B cell (primary cell): ENCODE measurements around the gene MYOC. TPM values are rescaled to one million over a fixed set of nuclear protein-coding genes. Genes with fewer than 3 reads are reported as not detected.

Source experiments
- ATAC-seq: fragments of 200-7000 bp; cut with Tn5 transposase; one replicate; pipeline ENCODE4 v1.10.0; 2021; ENCODE audit warnings: low read depth, mild to moderate bottlenecking, moderate number of reproducible peaks, moderate library complexity
- CTCF ChIA-PET: fragments of 350-600 bp; sonication (Branson Sonifier 250); formaldehyde crosslinking; loops from one replicate; lab custom pipeline; 2021; ENCODE audit warnings: antibody characterized with exemption, inconsistent platforms; lab: Charles Lee
- POLR2A ChIA-PET: fragments of 350-600 bp; sonication (Branson Sonifier 250); formaldehyde crosslinking; loops from one replicate; lab custom pipeline; 2021; ENCODE audit warnings: antibody characterized with exemption; lab: Charles Lee
- DNase-seq: peaks from one replicate; pipeline ENCODE4 v3.0.0; 2013
- H2AFZ ChIP-seq: 2 replicates; pipeline ENCODE4 v1.6.1; 2012; ENCODE audit warnings: mild to moderate bottlenecking, low read depth, low read length; ENCODE audit not compliant: insufficient read depth, poor library complexity, severe bottlenecking
- H3K27ac ChIP-seq, 2 donors: 1 replicate in 1 of 2; 2 replicates in 1 of 2; pipeline ENCODE4 v1.5.1; 2012 to 2013; ENCODE audit warnings: low read length in 2 of 2, mild to moderate bottlenecking in 2 of 2, moderate library complexity in 1 of 2
- H3K27me3 ChIP-seq, 4 experiments: fragments of 200-600 bp in 1 of 4; sonication (generic) in 1 of 4; replicated peaks in 1 of 4; 1 replicate in 2 of 4; 2 replicates in 2 of 4; pipeline versions ENCODE4 v1.6.1 to v1.7.0; 2013 to 2016; ENCODE audit warnings: low read length in 3 of 4, mild to moderate bottlenecking in 2 of 4, mixed read lengths in 1 of 4, moderate library complexity in 1 of 4; ENCODE audit not compliant: insufficient read depth in 4 of 4, control insufficient read depth in 3 of 4; ENCODE audit errors: control extremely low read depth in 1 of 4
- H3K36me3 ChIP-seq, 2 experiments: replicated peaks in 1 of 2; 1 replicate in 1 of 2; 2 replicates in 1 of 2; pipeline versions ENCODE4 v1.6.1 to v1.7.1; 2013; ENCODE audit warnings: low read length in 1 of 2; ENCODE audit not compliant: insufficient read depth in 2 of 2, control insufficient read depth in 1 of 2; ENCODE audit errors: control extremely low read depth in 1 of 2, extremely low read depth in 1 of 2
- H3K4me1 ChIP-seq, 2 donors: fragments of 200-600 bp in 1 of 2; sonication (generic) in 1 of 2; 1 replicate in 1 of 2; 2 replicates in 1 of 2; pipeline versions ENCODE4 v1.5.1 to v1.6.1; 2013 to 2017; ENCODE audit warnings: low read length in 2 of 2; ENCODE audit not compliant: control insufficient read depth in 2 of 2, insufficient read depth in 2 of 2
- H3K4me2 ChIP-seq: replicated peaks from 2 replicates; pipeline ENCODE3; 2012; ENCODE audit warnings: mild to moderate bottlenecking, low read depth, low read length; ENCODE audit not compliant: poor library complexity, severe bottlenecking
- H3K4me3 ChIP-seq, 5 experiments: fragments of 200-600 bp in 1 of 5; sonication (generic) in 1 of 5; 1 replicate in 3 of 5; 2 replicates in 2 of 5; pipeline versions ENCODE4 v1.5.1 to v1.7.0; 2011 to 2016; ENCODE audit warnings: low read length in 4 of 5, mild to moderate bottlenecking in 4 of 5, low read depth in 2 of 5, control low read depth in 1 of 5, moderate library complexity in 1 of 5; ENCODE audit not compliant: insufficient read depth in 1 of 5; ENCODE audit errors: control extremely low read depth in 1 of 5, extremely low read depth in 1 of 5
- H3K79me2 ChIP-seq: fragments of 200-600 bp; sonication (generic); one replicate; pipeline ENCODE4 v1.6.0; 2016; ENCODE audit warnings: low read length; ENCODE audit not compliant: control insufficient read depth, insufficient read depth
- H3K9ac ChIP-seq: fragments of 200-600 bp; sonication (generic); 2 replicates; pipeline ENCODE4 v1.6.1; 2017; ENCODE audit warnings: mild to moderate bottlenecking, low read length, moderate library complexity
- H3K9me3 ChIP-seq, 3 donors: one replicate each; pipeline versions ENCODE4 v1.6.1 to v1.7.1; 2013; ENCODE audit warnings: low read length in 2 of 3; ENCODE audit not compliant: control insufficient read depth in 2 of 3, insufficient read depth in 1 of 3; ENCODE audit errors: control extremely low read depth in 1 of 3
- H4K20me1 ChIP-seq: 2 replicates; pipeline ENCODE4 v1.6.0; 2012; ENCODE audit warnings: mild to moderate bottlenecking, low read length; ENCODE audit not compliant: insufficient read depth, control insufficient read depth, poor library complexity, severe bottlenecking
- H3K27ac Mint-ChIP-seq: one replicate; pipeline ENCODE4 v1.8.0; 2021; ENCODE audit warnings: mixed read lengths
- H3K27me3 Mint-ChIP-seq: one replicate; pipeline ENCODE4 v1.8.0; 2021; ENCODE audit warnings: mixed read lengths
- H3K4me1 Mint-ChIP-seq: one replicate; pipeline ENCODE4 v1.8.0; 2021; ENCODE audit warnings: mixed read lengths
- H3K4me3 Mint-ChIP-seq: one replicate; pipeline ENCODE4 v1.8.0; 2021; ENCODE audit warnings: mixed read lengths
- H3K9me3 Mint-ChIP-seq: one replicate; pipeline ENCODE4 v1.8.0; 2022; ENCODE audit warnings: mixed read lengths; ENCODE audit not compliant: insufficient read depth
- EZH2 ChIP-seq: IDR thresholded peaks from 2 replicates; pipeline ENCODE4 v1.6.1; 2012; ENCODE audit warnings: borderline replicate concordance, low read depth, mild to moderate bottlenecking, moderate library complexity, low read length; ENCODE audit not compliant: insufficient read depth, poor library complexity, severe bottlenecking
- WGBS: methylation state at CpG from one replicate; pipeline ENCODE4 v1.1.5; 2013; ENCODE audit warnings: missing lambda C conversion rate; ENCODE audit not compliant: insufficient coverage; 5-methylcytosine and 5-hydroxymethylcytosine counted together
- intact Hi-C: fragments of 100-400 bp; cut with micrococcal nuclease; formaldehyde crosslinking; loops from one replicate; pipeline ENCODE4 v1.10.0; 2022
- polyA plus RNA-seq: library from polyadenylated mRNA; depleted of rRNA; stranded (reverse); fragments of >200 nt; gene quantifications from 2 replicates; pipeline ENCODE4 v1.2.3, GENCODE V29; 2012
- total RNA-seq, 2 donors: library from RNA; stranded (reverse); fragments of 120-200 nt in 1 of 2; gene quantifications; 1 replicate in 1 of 2; 2 replicates in 1 of 2; pipeline versions ENCODE4 v1.2.3 to v1.2.4, GENCODE V29; 2013 to 2022
- TF ChIP-seq, protein P1 (sequence below): fragments of 200-600 bp; IDR thresholded peaks from one replicate; pipeline ENCODE4 v1.8.0; 2022; ENCODE audit warnings: antibody characterized with exemption, mild to moderate bottlenecking

Gene MYOC
- total and polyA plus RNA-seq, 2 donors (not counting 1 experiment from before 2014, with no cell fraction given), result not detected

DNA sequence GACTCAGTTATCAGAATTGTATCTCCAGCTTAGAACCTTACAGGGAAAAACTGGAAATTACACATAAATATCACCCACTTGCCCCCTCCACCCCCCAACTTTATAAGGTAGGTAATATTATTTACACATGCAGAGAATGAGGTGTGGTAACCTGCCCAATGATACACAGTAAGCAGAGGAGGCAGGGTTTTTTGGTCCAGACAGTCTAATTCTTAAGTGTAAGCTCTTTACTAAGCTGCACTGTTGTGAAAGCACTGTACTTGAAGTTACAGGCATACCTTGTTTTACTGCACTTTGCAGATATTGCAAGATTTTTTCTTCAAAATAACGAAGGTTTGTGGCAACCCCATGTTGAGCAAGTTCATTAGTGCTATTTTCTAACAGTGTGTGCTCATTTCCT lies 55.3 kb downstream of the MYOC start:
- intact Hi-C loops, result no loop called here
- no peaks in the 10 kb centered on the region for H3K9me3 Mint-ChIP-seq
- Histone ChIP-seq H3K9ac (no peak overlapping the region), H3K4me3 (no peak overlapping the region), H3K27ac (no peak overlapping the region), H3K9me3 (no peaks in the 10 kb centered on the region), H4K20me1 (no peaks in the 10 kb centered on the region), H2AFZ (no peak overlapping the region), H3K36me3 (peaks cover 3 to 6% of the 10 kb centered on the region in 2 experiments), H3K4me2 (no peak overlapping the region), H3K27me3 (no peaks in the 10 kb centered on the region), H3K79me2 (no peaks in the 10 kb centered on the region), H3K4me1 (no peaks in the 10 kb centered on the region)
- no peak overlapping the region for H3K4me3 Mint-ChIP-seq
- H3K27ac Mint-ChIP-seq, result no peak overlapping the region
- DNase-seq (no peak), ATAC-seq (no peak)
- H3K4me1 Mint-ChIP-seq, result peaks cover 2% of the 10 kb centered on the region
- no peak for TF ChIP-seq EZH2
- TF ChIP-seq, protein P1, sequence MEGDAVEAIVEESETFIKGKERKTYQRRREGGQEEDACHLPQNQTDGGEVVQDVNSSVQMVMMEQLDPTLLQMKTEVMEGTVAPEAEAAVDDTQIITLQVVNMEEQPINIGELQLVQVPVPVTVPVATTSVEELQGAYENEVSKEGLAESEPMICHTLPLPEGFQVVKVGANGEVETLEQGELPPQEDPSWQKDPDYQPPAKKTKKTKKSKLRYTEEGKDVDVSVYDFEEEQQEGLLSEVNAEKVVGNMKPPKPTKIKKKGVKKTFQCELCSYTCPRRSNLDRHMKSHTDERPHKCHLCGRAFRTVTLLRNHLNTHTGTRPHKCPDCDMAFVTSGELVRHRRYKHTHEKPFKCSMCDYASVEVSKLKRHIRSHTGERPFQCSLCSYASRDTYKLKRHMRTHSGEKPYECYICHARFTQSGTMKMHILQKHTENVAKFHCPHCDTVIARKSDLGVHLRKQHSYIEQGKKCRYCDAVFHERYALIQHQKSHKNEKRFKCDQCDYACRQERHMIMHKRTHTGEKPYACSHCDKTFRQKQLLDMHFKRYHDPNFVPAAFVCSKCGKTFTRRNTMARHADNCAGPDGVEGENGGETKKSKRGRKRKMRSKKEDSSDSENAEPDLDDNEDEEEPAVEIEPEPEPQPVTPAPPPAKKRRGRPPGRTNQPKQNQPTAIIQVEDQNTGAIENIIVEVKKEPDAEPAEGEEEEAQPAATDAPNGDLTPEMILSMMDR, result no peak
- CTCF ChIA-PET, result no interaction called here
- POLR2A ChIA-PET, result no interaction called here
- no CpG with 5 or more reads among the region's 1 CpG for WGBS
- no peaks in the 10 kb centered on the region for H3K27me3 Mint-ChIP-seq

DNA sequence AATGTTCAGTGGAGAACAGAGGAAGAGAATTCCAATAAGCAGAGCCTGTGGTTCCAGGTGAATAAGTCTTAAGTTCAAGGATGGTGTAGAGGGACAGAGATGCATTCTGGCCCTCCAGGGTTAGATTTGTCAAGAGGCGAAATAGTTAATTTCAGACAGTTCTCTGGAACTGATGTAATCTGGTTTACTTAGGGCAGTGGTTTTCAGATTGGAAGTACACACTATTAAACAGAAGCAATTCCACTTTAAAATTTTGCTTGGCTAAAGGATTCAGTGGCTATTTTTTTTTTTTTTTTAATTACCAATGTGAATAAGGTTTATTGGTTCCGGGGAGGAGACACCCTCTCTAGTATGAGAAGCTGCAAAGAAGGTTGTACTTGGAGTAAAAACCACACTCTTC lies 55.8 kb downstream of the MYOC start:
- H3K27ac ChIP-seq, result no peak overlapping the region
- Mint-ChIP-seq H3K9me3 (no peaks in the 10 kb centered on the region), H3K4me3 (no peak overlapping the region), H3K27me3 (no peaks in the 10 kb centered on the region), H3K27ac (no peak overlapping the region), H3K4me1 (peaks cover 2% of the 10 kb centered on the region)
- TF ChIP-seq, protein P1, result no peak
- TF ChIP-seq EZH2, result no peak
- intact Hi-C loops, result no loop called here
- no peak overlapping the region for H3K4me2 ChIP-seq
- POLR2A ChIA-PET, result no interaction called here
- no peak for ATAC-seq
- H3K79me2 ChIP-seq, result no peaks in the 10 kb centered on the region
- H2AFZ ChIP-seq, result no peak overlapping the region
- peaks cover 3 to 11% of the 10 kb centered on the region in 2 experiments for H3K36me3 ChIP-seq
- CTCF ChIA-PET, result interaction anchor here (0.6 kb wide), 1 partner anchor 1575 kb away, joined by 4 read pairs; no protein-coding TSS in a partner anchor
- no peaks in the 10 kb centered on the region for H4K20me1 ChIP-seq
- DNase-seq, result no peak
- H3K9me3 ChIP-seq, result no peaks in the 10 kb centered on the region
- H3K27me3 ChIP-seq, result no peaks in the 10 kb centered on the region
- no peaks in the 10 kb centered on the region for H3K4me1 ChIP-seq
- no peak overlapping the region for H3K4me3 ChIP-seq
- WGBS, result no CpG with 5 or more reads among the region's 2 CpGs
- no peak overlapping the region for H3K9ac ChIP-seq
